Kidney epithelial cell (primary cell): ENCODE data around the gene GNAZ. TPM values are rescaled to one million over a fixed set of nuclear protein-coding genes. Genes with fewer than 3 reads are reported as not detected.

Source experiments
- DNase-seq: peaks from one replicate; pipeline ENCODE4 v3.0.0-alpha.2; 2010; ENCODE audit warnings: low read depth
- H3K27me3 ChIP-seq: 2 replicates; pipeline ENCODE4 v1.6.0; 2011; ENCODE audit warnings: low read length; ENCODE audit not compliant: control insufficient read depth, insufficient read depth
- H3K36me3 ChIP-seq: 2 replicates; pipeline ENCODE4 v1.5.1; 2011; ENCODE audit warnings: low read length; ENCODE audit not compliant: control insufficient read depth, insufficient read depth
- H3K4me3 ChIP-seq: 2 replicates; pipeline ENCODE4 v1.5.1; 2011; ENCODE audit warnings: low read depth, mild to moderate bottlenecking, control low read depth, low read length
- total RNA-seq: library from RNA; depleted of rRNA; stranded (reverse); fragments of >200 nt; gene quantifications from 2 replicates; pipeline ENCODE4 v1.2.3, GENCODE V29; 2015
- TF ChIP-seq, protein P1 (sequence below): IDR thresholded peaks from 2 replicates; pipeline ENCODE4 v1.5.1; 2011; ENCODE audit warnings: mild to moderate bottlenecking, moderate library complexity, low read length, control low read depth, inconsistent platforms; ENCODE audit not compliant: insufficient read depth, poor library complexity, severe bottlenecking

Gene GNAZ
- total RNA-seq, 1 donor from 2014 or later: 9.2 TPM

DNA sequence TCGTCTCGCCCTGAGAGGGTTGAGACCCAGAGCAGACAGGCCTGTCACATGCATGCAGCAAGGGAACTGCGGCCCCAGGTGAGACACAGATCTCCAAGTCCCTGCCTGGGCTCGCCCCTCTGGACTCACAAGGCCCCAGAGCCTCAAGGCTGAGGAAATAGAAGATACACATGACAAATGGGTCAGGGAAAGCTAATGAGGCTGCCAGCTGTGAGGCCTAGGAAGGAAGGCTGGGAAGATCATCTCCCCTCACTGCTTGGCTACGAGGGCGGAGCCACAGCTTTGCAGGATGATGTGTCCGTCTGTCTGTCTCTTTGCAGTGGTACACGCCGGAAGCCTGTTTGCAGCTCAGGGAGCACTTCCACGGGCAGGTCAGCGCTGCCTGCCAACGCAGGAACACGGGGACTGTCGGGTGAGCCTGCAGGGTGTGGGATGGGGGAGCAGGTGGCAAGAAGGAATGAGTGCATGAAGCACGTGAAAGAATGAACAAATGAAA lies 79.5 kb downstream of the GNAZ start:
- H3K27me3 ChIP-seq: no peaks in the 10 kb centered on the region
- TF ChIP-seq, protein P1, sequence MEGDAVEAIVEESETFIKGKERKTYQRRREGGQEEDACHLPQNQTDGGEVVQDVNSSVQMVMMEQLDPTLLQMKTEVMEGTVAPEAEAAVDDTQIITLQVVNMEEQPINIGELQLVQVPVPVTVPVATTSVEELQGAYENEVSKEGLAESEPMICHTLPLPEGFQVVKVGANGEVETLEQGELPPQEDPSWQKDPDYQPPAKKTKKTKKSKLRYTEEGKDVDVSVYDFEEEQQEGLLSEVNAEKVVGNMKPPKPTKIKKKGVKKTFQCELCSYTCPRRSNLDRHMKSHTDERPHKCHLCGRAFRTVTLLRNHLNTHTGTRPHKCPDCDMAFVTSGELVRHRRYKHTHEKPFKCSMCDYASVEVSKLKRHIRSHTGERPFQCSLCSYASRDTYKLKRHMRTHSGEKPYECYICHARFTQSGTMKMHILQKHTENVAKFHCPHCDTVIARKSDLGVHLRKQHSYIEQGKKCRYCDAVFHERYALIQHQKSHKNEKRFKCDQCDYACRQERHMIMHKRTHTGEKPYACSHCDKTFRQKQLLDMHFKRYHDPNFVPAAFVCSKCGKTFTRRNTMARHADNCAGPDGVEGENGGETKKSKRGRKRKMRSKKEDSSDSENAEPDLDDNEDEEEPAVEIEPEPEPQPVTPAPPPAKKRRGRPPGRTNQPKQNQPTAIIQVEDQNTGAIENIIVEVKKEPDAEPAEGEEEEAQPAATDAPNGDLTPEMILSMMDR: no peak
- H3K36me3 ChIP-seq: no peaks in the 10 kb centered on the region
- no peak overlapping the region for H3K4me3 ChIP-seq
- no peak for DNase-seq

DNA sequence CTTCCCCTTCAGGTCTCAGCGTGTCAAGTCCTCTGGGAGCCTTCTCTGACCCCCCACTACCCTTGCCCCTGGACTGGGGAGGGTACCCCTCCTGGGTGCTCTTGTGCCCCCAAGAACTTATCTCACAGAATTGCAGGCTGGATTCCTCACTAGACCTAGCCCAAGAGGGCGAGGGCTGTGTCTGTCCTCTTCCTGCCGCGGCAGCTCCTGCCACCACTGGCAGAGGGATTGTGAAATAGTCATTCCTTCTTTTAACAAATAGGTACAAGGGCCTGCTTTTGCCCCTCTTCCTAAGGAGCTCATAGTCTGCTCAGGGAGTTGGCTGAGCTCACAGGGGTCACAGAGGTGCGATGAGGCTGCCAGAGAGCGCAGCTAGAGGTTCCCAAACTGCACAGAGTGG lies 80.4 kb downstream of the GNAZ start:
- TF ChIP-seq, protein P1: no peak
- DNase-seq: no peak
- Histone ChIP-seq H3K27me3 (no peaks in the 10 kb centered on the region), H3K4me3 (no peak overlapping the region), H3K36me3 (no peaks in the 10 kb centered on the region)

DNA sequence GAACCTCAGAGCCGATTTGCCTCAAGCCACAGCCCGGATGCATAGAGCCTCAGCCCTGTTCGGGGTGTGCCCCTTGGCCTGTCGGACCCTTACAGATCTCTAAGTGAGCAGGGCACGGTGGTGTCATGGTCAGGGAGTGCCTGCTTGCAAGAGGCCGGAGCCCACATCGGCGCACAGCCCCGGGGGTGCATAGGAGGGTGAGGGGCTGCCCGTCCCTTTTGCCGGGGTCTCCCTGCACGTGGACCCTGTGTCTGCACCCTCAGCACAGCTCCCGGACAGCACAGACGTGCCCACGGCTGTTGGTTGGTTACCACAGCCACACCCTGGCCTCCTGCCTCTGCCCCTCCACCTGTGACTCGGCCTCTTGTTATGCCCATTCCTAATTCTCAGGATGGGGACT lies 81.5 kb downstream of the GNAZ start:
- H3K36me3 ChIP-seq: no peaks in the 10 kb centered on the region
- H3K27me3 ChIP-seq: no peaks in the 10 kb centered on the region
- TF ChIP-seq, protein P1: no peak
- DNase-seq: no peak
- no peak overlapping the region for H3K4me3 ChIP-seq

DNA sequence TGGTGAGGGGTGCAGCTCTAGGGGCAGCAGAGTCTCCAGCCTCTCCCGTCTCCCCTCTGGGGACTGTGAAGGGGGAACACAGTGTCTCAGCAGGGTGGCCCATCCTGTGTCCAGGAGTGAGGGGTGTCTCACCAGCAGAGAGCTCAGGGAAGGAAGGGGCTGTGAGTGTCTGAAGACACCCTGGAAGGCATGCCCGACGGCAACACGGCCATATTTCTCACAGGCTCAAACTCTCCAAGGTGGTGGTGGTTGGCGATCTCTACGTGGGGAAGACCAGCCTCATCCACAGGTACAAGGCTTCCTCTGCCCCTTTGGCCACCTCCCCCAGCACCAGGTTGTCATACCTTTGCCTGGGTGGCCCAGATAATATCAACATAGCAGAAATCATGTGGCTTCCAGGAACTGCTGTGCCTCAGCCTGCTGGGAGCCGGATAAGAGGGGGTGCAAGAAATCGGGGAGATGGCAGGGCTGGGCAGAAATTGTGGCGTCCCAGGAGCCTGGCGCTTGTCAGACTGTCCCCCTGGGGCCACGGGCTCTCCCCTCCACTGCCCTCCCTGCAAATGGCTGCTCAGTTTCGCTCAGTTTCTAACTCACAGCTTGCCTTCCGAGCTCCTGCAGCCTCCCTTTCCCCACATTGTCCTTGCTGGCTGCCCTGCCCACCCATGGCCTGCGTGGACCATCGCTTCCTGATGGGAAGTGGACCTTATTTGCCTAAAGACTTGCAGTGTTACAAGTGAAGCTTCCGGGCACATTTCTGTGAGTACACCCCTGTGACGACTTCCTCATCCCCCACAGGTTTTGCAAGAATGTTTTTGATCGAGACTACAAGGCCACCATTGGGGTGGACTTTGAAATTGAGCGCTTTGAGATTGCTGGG lies 82.2 kb downstream of the GNAZ start:
- Histone ChIP-seq H3K27me3 (no peaks in the 10 kb centered on the region), H3K36me3 (no peaks in the 10 kb centered on the region), H3K4me3 (no peak overlapping the region)
- no peak for DNase-seq
- TF ChIP-seq, protein P1: no peak

DNA sequence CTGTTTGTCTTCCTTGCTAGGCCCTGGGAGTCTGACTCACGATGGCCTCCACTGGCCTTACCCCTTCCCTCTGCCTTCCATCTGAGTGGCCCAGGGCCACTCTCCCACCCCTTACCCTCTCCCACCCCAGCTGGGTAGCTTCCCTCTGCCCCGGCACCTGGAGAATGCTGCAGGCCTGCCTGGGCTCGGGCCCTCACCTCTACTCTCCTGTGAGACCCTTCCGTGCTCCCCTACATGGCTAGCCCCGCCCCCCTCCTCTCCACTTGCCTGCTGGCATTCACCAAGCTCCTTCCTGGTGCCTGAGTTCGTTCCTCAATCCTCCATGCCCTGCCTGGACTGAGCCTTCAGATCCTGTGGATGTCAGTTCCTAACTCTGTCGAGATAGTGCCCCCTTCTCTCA lies 83.7 kb downstream of the GNAZ start:
- Histone ChIP-seq H3K27me3 (no peaks in the 10 kb centered on the region), H3K4me3 (no peak overlapping the region), H3K36me3 (no peaks in the 10 kb centered on the region)
- TF ChIP-seq, protein P1: no peak
- DNase-seq: no peak
